Measurements from ENCODE around the gene PML. TPM values are rescaled to one million over a fixed set of nuclear protein-coding genes. Genes with fewer than 3 reads are reported as not detected.

PML gene
- total and polyA plus RNA-seq, 4 donors: 33.9 to 80.5 (median 60.8) TPM

GRCh38 chr15:74022706-74023470 lies 28.4 kb downstream of the PML start:
- no peak overlapping the region for H3K4me3 ChIP-seq
- peaks cover 0 to 2% (median 0%) of the 10 kb centered on the region in 4 donors for H3K9me3 ChIP-seq (ENCODE audit: control insufficient read depth in 4 of 4, insufficient read depth in 3 of 4, low read length in 3 of 4)
- peaks cover 18 to 44% (median 28%) of the 10 kb centered on the region in 4 donors for H3K36me3 ChIP-seq (ENCODE audit: control insufficient read depth in 4 of 4, insufficient read depth in 4 of 4, low read length in 4 of 4)
- H3K27me3 ChIP-seq (ENCODE audit: control insufficient read depth in 3 of 3, insufficient read depth in 3 of 3, low read length in 2 of 3): no peaks in the 10 kb centered on the region
- H3K9ac ChIP-seq (ENCODE audit: insufficient read depth in 1 of 2, low read length in 2 of 2): no peak overlapping the region
- TF ChIP-seq CTCF (IDR thresholded peaks at IDR 0.05; ENCODE audit: control extremely low read depth, extremely low read depth): no peak
- no peak overlapping the region for H3K27ac ChIP-seq (ENCODE audit: low read depth in 1 of 2, low read length in 1 of 2)
- no peak for DNase-seq
- peaks cover 0 to 27% (median 0%) of the 10 kb centered on the region in 5 donors for H3K4me1 ChIP-seq (ENCODE audit: control insufficient read depth in 5 of 5, insufficient read depth in 5 of 5, low read length in 5 of 5)
- ATAC-seq (ENCODE audit: insufficient read depth, low FRiP score): no peak
- 96 to 98% methylated on average over 66 of the region's 66 CpGs for WGBS, 2 donors

- TF ChIP-seq CTCF (IDR thresholded peaks at IDR 0.05; ENCODE audit: control extremely low read depth, extremely low read depth): no peak
- Histone ChIP-seq H3K4me1 (ENCODE audit: control insufficient read depth in 5 of 5, insufficient read depth in 5 of 5, low read length in 5 of 5) (peaks cover 0 to 28% (median 0%) of the 10 kb centered on the region in 5 donors), H3K27ac (ENCODE audit: low read depth in 1 of 2, low read length in 1 of 2) (peak overlapping the region in 1 of 2 donors; percentile 30), H3K4me3 (no peak overlapping the region), H3K27me3 (ENCODE audit: control insufficient read depth in 3 of 3, insufficient read depth in 3 of 3, low read length in 2 of 3) (no peaks in the 10 kb centered on the region), H3K9me3 (ENCODE audit: control insufficient read depth in 4 of 4, insufficient read depth in 3 of 4, low read length in 3 of 4) (peaks cover 0 to 2% (median 0%) of the 10 kb centered on the region in 4 donors), H3K36me3 (ENCODE audit: control insufficient read depth in 4 of 4, insufficient read depth in 4 of 4, low read length in 4 of 4) (peaks cover 18 to 46% (median 28%) of the 10 kb centered on the region in 4 donors), H3K9ac (ENCODE audit: insufficient read depth in 1 of 2, low read length in 2 of 2) (no peak overlapping the region)
- 31 to 89% methylated on average over 2 of the region's 2 CpGs for WGBS, 2 donors
- DNase-seq: no peak
- no peak for ATAC-seq (ENCODE audit: insufficient read depth, low FRiP score)
These were observed 30.2 kb downstream of the PML start for GRCh38 chr15:74024687-74025086.

GRCh38 chr15:74025436-74025835 lies 30.9 kb downstream of the PML start:
- peaks cover 18 to 50% (median 27%) of the 10 kb centered on the region in 4 donors for H3K36me3 ChIP-seq (ENCODE audit: control insufficient read depth in 4 of 4, insufficient read depth in 4 of 4, low read length in 4 of 4)
- ATAC-seq (ENCODE audit: insufficient read depth, low FRiP score) (no peak), DNase-seq (no peak)
- no peak overlapping the region for H3K9ac ChIP-seq (ENCODE audit: insufficient read depth in 1 of 2, low read length in 2 of 2)
- no peak overlapping the region for H3K4me3 ChIP-seq
- no peaks in the 10 kb centered on the region for H3K27me3 ChIP-seq (ENCODE audit: control insufficient read depth in 3 of 3, insufficient read depth in 3 of 3, low read length in 2 of 3)
- H3K9me3 ChIP-seq (ENCODE audit: control insufficient read depth in 4 of 4, insufficient read depth in 3 of 4, low read length in 3 of 4): peaks cover 0 to 2% (median 0%) of the 10 kb centered on the region in 4 donors
- no peak for TF ChIP-seq CTCF (IDR thresholded peaks at IDR 0.05; ENCODE audit: control extremely low read depth, extremely low read depth)
- peaks cover 0 to 28% (median 0%) of the 10 kb centered on the region in 5 donors for H3K4me1 ChIP-seq (ENCODE audit: control insufficient read depth in 5 of 5, insufficient read depth in 5 of 5, low read length in 5 of 5)
- H3K27ac ChIP-seq (ENCODE audit: low read depth in 1 of 2, low read length in 1 of 2): no peak overlapping the region
- 67 to 76% methylated on average over 5 of the region's 5 CpGs for WGBS, 2 donors

Data from lung (tissue), 12 donors.